ENCODE measurements around the gene ZNF682.

- TF ChIP-seq CTCF (IDR thresholded peaks at IDR 0.05; ENCODE audit: low read length) (no peak), EZH2 (IDR thresholded peaks at IDR 0.05; ENCODE audit: borderline replicate concordance, low read length) (no peak)
Measured at GRCh38 chr19:19956434-19957075, 82.8 kb downstream of the ZNF682 start.
